ENCODE results near the gene PLEKHH1. TPM values are rescaled to one million over a fixed set of nuclear protein-coding genes. Genes with fewer than 3 reads are reported as not detected.

PLEKHH1 gene
- total and polyA plus RNA-seq, 2 experiments from 2014 or later: 12.8 to 19.5 TPM

GRCh38 chr14:67556671-67557070, 23.6 kb downstream of the PLEKHH1 start:
- no peaks in the 10 kb centered on the region for H3K9me2 ChIP-seq (replicated peaks; ENCODE audit: insufficient read depth)
- peak overlapping the region; percentile 83 for H3K27ac ChIP-seq
- no peak overlapping the region for H3K4me2 ChIP-seq
- TF ChIP-seq EZH2 (IDR thresholded peaks at IDR 0.05; ENCODE audit: borderline replicate concordance) (no peak), EZH2phosphoT487 (IDR thresholded peaks at IDR 0.05; ENCODE audit: low read depth, severe bottlenecking, unreplicated experiment) (no peak)
- TF ChIP-seq, protein P1, sequence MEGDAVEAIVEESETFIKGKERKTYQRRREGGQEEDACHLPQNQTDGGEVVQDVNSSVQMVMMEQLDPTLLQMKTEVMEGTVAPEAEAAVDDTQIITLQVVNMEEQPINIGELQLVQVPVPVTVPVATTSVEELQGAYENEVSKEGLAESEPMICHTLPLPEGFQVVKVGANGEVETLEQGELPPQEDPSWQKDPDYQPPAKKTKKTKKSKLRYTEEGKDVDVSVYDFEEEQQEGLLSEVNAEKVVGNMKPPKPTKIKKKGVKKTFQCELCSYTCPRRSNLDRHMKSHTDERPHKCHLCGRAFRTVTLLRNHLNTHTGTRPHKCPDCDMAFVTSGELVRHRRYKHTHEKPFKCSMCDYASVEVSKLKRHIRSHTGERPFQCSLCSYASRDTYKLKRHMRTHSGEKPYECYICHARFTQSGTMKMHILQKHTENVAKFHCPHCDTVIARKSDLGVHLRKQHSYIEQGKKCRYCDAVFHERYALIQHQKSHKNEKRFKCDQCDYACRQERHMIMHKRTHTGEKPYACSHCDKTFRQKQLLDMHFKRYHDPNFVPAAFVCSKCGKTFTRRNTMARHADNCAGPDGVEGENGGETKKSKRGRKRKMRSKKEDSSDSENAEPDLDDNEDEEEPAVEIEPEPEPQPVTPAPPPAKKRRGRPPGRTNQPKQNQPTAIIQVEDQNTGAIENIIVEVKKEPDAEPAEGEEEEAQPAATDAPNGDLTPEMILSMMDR (IDR thresholded peaks at IDR 0.05; ENCODE audit: poor library complexity): no peak
- no peak overlapping the region for H3K4me3 ChIP-seq
- H3K79me2 ChIP-seq: no peaks in the 10 kb centered on the region
- H2AFZ ChIP-seq: no peak overlapping the region
- no peaks in the 10 kb centered on the region for H3K9me3 ChIP-seq (ENCODE audit: low read depth)
- no peaks in the 10 kb centered on the region for H3K36me3 ChIP-seq (replicated peaks; ENCODE audit: insufficient read depth, low read depth)
- 76% methylated on average over 2 of the region's 2 CpGs for WGBS (ENCODE audit: low lambda C conversion rate, missing lambda C conversion rate)
- no peaks in the 10 kb centered on the region for H3K27me3 ChIP-seq
- no peaks in the 10 kb centered on the region for H3K4me1 ChIP-seq (ENCODE audit: insufficient read depth)
- H4K20me1 ChIP-seq (ENCODE audit: insufficient read depth, poor library complexity, severe bottlenecking): no peaks in the 10 kb centered on the region
- DNase-seq (ENCODE audit: low spot score): no peak

GRCh38 chr14:67557118-67557517, 24.0 kb downstream of the PLEKHH1 start:
- 78% methylated on average over 7 of the region's 7 CpGs for WGBS (ENCODE audit: low lambda C conversion rate, missing lambda C conversion rate)
- Histone ChIP-seq H3K9me2 (replicated peaks; ENCODE audit: insufficient read depth) (no peaks in the 10 kb centered on the region), H3K4me3 (no peak overlapping the region), H3K79me2 (no peaks in the 10 kb centered on the region), H3K4me1 (ENCODE audit: insufficient read depth) (no peaks in the 10 kb centered on the region), H3K4me2 (no peak overlapping the region), H3K36me3 (replicated peaks; ENCODE audit: insufficient read depth, low read depth) (no peaks in the 10 kb centered on the region), H4K20me1 (ENCODE audit: insufficient read depth, poor library complexity, severe bottlenecking) (no peaks in the 10 kb centered on the region), H3K27ac (peak overlapping the region; percentile 83), H3K9me3 (ENCODE audit: low read depth) (no peaks in the 10 kb centered on the region), H2AFZ (no peak overlapping the region), H3K27me3 (no peaks in the 10 kb centered on the region)
- DNase-seq (ENCODE audit: low spot score): peak; percentile 44
- TF ChIP-seq, protein P1 (IDR thresholded peaks at IDR 0.05; ENCODE audit: poor library complexity): no peak
- TF ChIP-seq EZH2phosphoT487 (IDR thresholded peaks at IDR 0.05; ENCODE audit: low read depth, severe bottlenecking, unreplicated experiment): no peak
- no peak for TF ChIP-seq EZH2 (IDR thresholded peaks at IDR 0.05; ENCODE audit: borderline replicate concordance)

- Histone ChIP-seq H4K20me1 (ENCODE audit: insufficient read depth, poor library complexity, severe bottlenecking) (no peaks in the 10 kb centered on the region), H3K27me3 (no peaks in the 10 kb centered on the region), H3K27ac (peak overlapping the region; percentile 73), H3K79me2 (no peaks in the 10 kb centered on the region), H3K9me2 (replicated peaks; ENCODE audit: insufficient read depth) (no peaks in the 10 kb centered on the region), H3K4me2 (no peak overlapping the region), H3K4me1 (ENCODE audit: insufficient read depth) (no peaks in the 10 kb centered on the region), H3K36me3 (replicated peaks; ENCODE audit: insufficient read depth, low read depth) (no peaks in the 10 kb centered on the region), H3K4me3 (no peak overlapping the region), H3K9me3 (ENCODE audit: low read depth) (no peaks in the 10 kb centered on the region), H2AFZ (no peak overlapping the region)
- DNase-seq (ENCODE audit: low spot score): no peak
- 90% methylated on average over 3 of the region's 3 CpGs for WGBS (ENCODE audit: low lambda C conversion rate, missing lambda C conversion rate)
- TF ChIP-seq EZH2 (IDR thresholded peaks at IDR 0.05; ENCODE audit: borderline replicate concordance) (no peak), EZH2phosphoT487 (IDR thresholded peaks at IDR 0.05; ENCODE audit: low read depth, severe bottlenecking, unreplicated experiment) (no peak)
- TF ChIP-seq, protein P1 (IDR thresholded peaks at IDR 0.05; ENCODE audit: poor library complexity): no peak
Observed at GRCh38 chr14:67557656-67558055, 24.6 kb downstream of the PLEKHH1 start.

GRCh38 chr14:67559639-67560038, 26.5 kb downstream of the PLEKHH1 start:
- Histone ChIP-seq H3K27me3 (no peaks in the 10 kb centered on the region), H3K79me2 (no peaks in the 10 kb centered on the region), H3K9me3 (ENCODE audit: low read depth) (no peaks in the 10 kb centered on the region), H3K27ac (no peak overlapping the region), H4K20me1 (ENCODE audit: insufficient read depth, poor library complexity, severe bottlenecking) (no peaks in the 10 kb centered on the region), H3K4me3 (no peak overlapping the region), H3K4me1 (ENCODE audit: insufficient read depth) (no peaks in the 10 kb centered on the region), H3K9me2 (replicated peaks; ENCODE audit: insufficient read depth) (no peaks in the 10 kb centered on the region), H2AFZ (no peak overlapping the region), H3K4me2 (no peak overlapping the region), H3K36me3 (replicated peaks; ENCODE audit: insufficient read depth, low read depth) (no peaks in the 10 kb centered on the region)
- WGBS (ENCODE audit: low lambda C conversion rate, missing lambda C conversion rate): 78% methylated on average over 4 of the region's 4 CpGs
- TF ChIP-seq EZH2phosphoT487 (IDR thresholded peaks at IDR 0.05; ENCODE audit: low read depth, severe bottlenecking, unreplicated experiment): no peak
- TF ChIP-seq, protein P1 (IDR thresholded peaks at IDR 0.05; ENCODE audit: poor library complexity): no peak
- TF ChIP-seq EZH2 (IDR thresholded peaks at IDR 0.05; ENCODE audit: borderline replicate concordance): no peak
- DNase-seq (ENCODE audit: low spot score): no peak
